C4-2B (cell line): ENCODE results near the gene RIC8B.

ENCODE experiments used
- CTCF ChIP-seq: fragments of 450-650 bp; conservative IDR thresholded peaks from 2 replicates; pipeline ENCODE4 v1.5.1; 2017; ENCODE audit warnings: mild to moderate bottlenecking
- ZFX ChIP-seq: fragments of 450-650 bp; IDR thresholded peaks from 2 replicates; pipeline ENCODE4 v1.6.1; 2017

- TF ChIP-seq CTCF = no peak
- TF ChIP-seq ZFX = no peak
These were observed 41.6 kb upstream of the RIC8B start for GRCh38 chr12:106732890-106733289.
